ENCODE results near the gene PCNP. TPM values are rescaled to one million over a fixed set of nuclear protein-coding genes. Genes with fewer than 3 reads are reported as not detected.

Gene PCNP
- total RNA-seq, result 71.5 and 86.4 TPM in 2 replicates

DNA sequence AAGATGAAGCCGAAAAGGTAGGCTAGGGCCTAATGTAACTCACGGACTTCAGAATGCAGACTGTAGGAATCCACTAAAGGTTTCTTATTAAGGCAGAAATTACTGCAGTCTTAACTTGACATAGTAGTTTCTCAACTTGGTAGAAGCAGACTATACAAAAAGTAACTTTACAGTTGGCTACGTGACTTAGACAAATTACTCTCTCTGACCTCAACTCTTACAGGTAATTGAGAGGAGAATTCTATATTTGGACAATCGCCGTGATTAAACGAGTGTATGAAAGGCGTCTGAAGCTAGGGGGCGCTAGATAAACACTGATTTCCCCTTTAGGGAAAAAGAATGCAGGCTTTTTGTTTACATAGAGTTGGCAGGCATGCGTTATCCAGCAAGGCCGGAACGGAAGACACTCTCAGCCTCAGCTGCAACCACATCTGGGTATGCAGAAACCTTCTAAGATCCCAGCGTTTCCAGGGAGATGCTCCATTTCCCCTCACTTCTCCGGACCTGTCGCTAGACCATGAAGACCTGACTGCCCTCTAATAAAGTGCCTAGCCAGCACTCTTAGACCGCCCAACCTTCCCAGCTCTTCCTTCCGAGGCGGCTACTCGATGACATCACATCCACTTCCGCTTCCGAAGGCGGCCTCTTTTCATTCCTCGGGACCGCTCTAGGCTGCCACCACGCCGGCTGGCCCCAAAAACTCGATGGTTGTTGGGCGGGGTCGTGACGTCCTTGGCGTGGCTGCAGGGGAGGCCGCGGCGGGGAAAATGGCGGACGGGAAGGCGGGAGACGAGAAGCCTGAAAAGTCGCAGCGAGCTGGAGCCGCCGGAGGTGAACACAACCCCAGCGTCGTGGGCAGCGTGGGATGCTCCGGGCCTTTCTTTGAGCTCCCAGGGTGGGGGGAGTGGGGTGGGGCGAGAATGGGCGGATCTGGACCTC, at the start of gene PCNP:
PCNP (plus strand) TSS at position 732 of the 939 bp plus-strand sequence; CDS start at position 768, 36 bp downstream.

GRCh38 chr3:101561630-101562328, 12.2 kb upstream of the PCNP start, which contains the start of gene TRMT10C:
Gene TRMT10C (plus strand): TSS chr3:101561868. CDS start chr3:101564782, 2,914 bp downstream.

Other genes starting within 250 kb of the PCNP start
- gene SENP7, start 61.0 kb upstream of the PCNP start, total RNA-seq, result 4.9 and 7.5 TPM in 2 replicates
- gene TRMT10C, start 12.3 kb upstream of the PCNP start, total RNA-seq, result 24.3 and 33.1 TPM in 2 replicates
- 14.9 and 16.2 TPM in 2 replicates for gene ZBTB11, start 103.0 kb downstream of the PCNP start, total RNA-seq
- 2,022 and 2,236 TPM in 2 replicates for gene RPL24, start 112.5 kb downstream of the PCNP start, total RNA-seq
- gene CEP97, start 150.4 kb downstream of the PCNP start, total RNA-seq, result 6.5 and 10.1 TPM in 2 replicates
- 16.4 and 19.5 TPM in 2 replicates for gene NXPE3, start 205.0 kb downstream of the PCNP start, total RNA-seq

Measured in epithelial cell of alveolus of lung (primary cell).